Effector memory CD8-positive, alpha-beta T cell (primary cell): ENCODE results near the gene ARPIN.

Source experiments
- ATAC-seq: fragments of 150-1000 bp; cut with Tn5 transposase; replicated peaks from 2 replicates; pipeline ENCODE4 v1.10.0; 2021; ENCODE audit warnings: mild to moderate bottlenecking, moderate library complexity
- DNase-seq, 3 experiments: peaks; one replicate each; pipeline ENCODE4 v3.0.0; 2021
- H3K27ac Mint-ChIP-seq, 2 donors: one replicate each; pipeline ENCODE4 v1.8.0; 2022; ENCODE audit warnings: mild to moderate bottlenecking in 2 of 2, mixed read lengths in 2 of 2, moderate library complexity in 2 of 2
- H3K27me3 Mint-ChIP-seq, 2 donors: one replicate each; pipeline ENCODE4 v1.8.0; 2022; ENCODE audit warnings: mixed read lengths in 2 of 2
- H3K36me3 Mint-ChIP-seq: one replicate; pipeline ENCODE4 v1.8.0; 2022; ENCODE audit warnings: mild to moderate bottlenecking, moderate library complexity, mixed read lengths; ENCODE audit not compliant: insufficient read depth
- H3K4me1 Mint-ChIP-seq, 2 donors: one replicate each; pipeline ENCODE4 v1.8.0; 2022; ENCODE audit warnings: low read depth in 2 of 2, mixed read lengths in 2 of 2
- H3K4me3 Mint-ChIP-seq, 2 donors: one replicate each; pipeline ENCODE4 v1.8.0; 2022; ENCODE audit warnings: mild to moderate bottlenecking in 2 of 2, mixed read lengths in 2 of 2, moderate library complexity in 2 of 2
- H3K9me3 Mint-ChIP-seq, 2 donors: one replicate each; pipeline ENCODE4 v1.8.0; 2022; ENCODE audit warnings: mixed read lengths in 2 of 2

Gene ARPIN

GRCh38 chr15:89936051-89936785 is 23.5 kb upstream of the ARPIN start:
- Mint-ChIP-seq H3K9me3 (no peaks in the 10 kb centered on the region), H3K27ac (peak overlapping the region in 1 of 2 donors; percentile 0), H3K27me3 (peaks cover 8 to 25% of the 10 kb centered on the region in 2 donors), H3K4me1 (peaks cover 10 to 11% of the 10 kb centered on the region in 2 donors), H3K36me3 (peaks cover 10% of the 10 kb centered on the region), H3K4me3 (no peak overlapping the region)
- ATAC-seq (peak; percentile 83), DNase-seq (peak in 1 of 3 experiments; percentile 5)

- Mint-ChIP-seq H3K27me3 (peaks cover under 1 to 5% of the 10 kb centered on the region in 2 donors), H3K27ac (no peak overlapping the region), H3K36me3 (peaks cover 7% of the 10 kb centered on the region), H3K9me3 (no peaks in the 10 kb centered on the region), H3K4me3 (no peak overlapping the region), H3K4me1 (peaks cover 10 to 11% of the 10 kb centered on the region in 2 donors)
- ATAC-seq = no peak
- no peak for DNase-seq
Observed at GRCh38 chr15:89932880-89933279, 20.1 kb upstream of the ARPIN start.

GRCh38 chr15:89928421-89928820 is 15.7 kb upstream of the ARPIN start:
- Mint-ChIP-seq H3K9me3 (no peaks in the 10 kb centered on the region), H3K36me3 (peaks cover 4% of the 10 kb centered on the region), H3K27me3 (no peaks in the 10 kb centered on the region), H3K4me3 (no peak overlapping the region), H3K4me1 (no peaks in the 10 kb centered on the region), H3K27ac (no peak overlapping the region)
- ATAC-seq (no peak), DNase-seq (no peak)

GRCh38 chr15:89926158-89926557 is 13.4 kb upstream of the ARPIN start:
- Mint-ChIP-seq H3K4me1 (no peaks in the 10 kb centered on the region), H3K36me3 (no peaks in the 10 kb centered on the region), H3K4me3 (no peak overlapping the region), H3K27ac (no peak overlapping the region), H3K9me3 (no peaks in the 10 kb centered on the region), H3K27me3 (no peaks in the 10 kb centered on the region)
- ATAC-seq (no peak), DNase-seq (no peak)

GRCh38 chr15:89917442-89918101 is 4.8 kb upstream of the ARPIN start:
- Mint-ChIP-seq H3K36me3 (no peaks in the 10 kb centered on the region), H3K4me3 (no peak overlapping the region), H3K27me3 (peaks cover 29 to 63% of the 10 kb centered on the region in 2 donors), H3K4me1 (no peaks in the 10 kb centered on the region), H3K27ac (no peak overlapping the region), H3K9me3 (no peaks in the 10 kb centered on the region)
- no peak for ATAC-seq
- no peak for DNase-seq

GRCh38 chr15:89916660-89917059 is 3.9 kb upstream of the ARPIN start:
- Mint-ChIP-seq H3K27me3 (peaks cover 36 to 73% of the 10 kb centered on the region in 2 donors), H3K4me1 (peaks cover 0 to 1% of the 10 kb centered on the region in 2 donors), H3K4me3 (no peak overlapping the region), H3K9me3 (no peaks in the 10 kb centered on the region), H3K36me3 (no peaks in the 10 kb centered on the region), H3K27ac (no peak overlapping the region)
- no peak for DNase-seq
- no peak for ATAC-seq

- peaks cover 46 to 79% of the 10 kb centered on the region in 2 donors for H3K27me3 Mint-ChIP-seq
- no peaks in the 10 kb centered on the region for H3K9me3 Mint-ChIP-seq
- H3K4me1 Mint-ChIP-seq = peaks cover 0 to 1% of the 10 kb centered on the region in 2 donors
- DNase-seq (no peak), ATAC-seq (no peak)
- no peak overlapping the region for H3K4me3 Mint-ChIP-seq
- no peaks in the 10 kb centered on the region for H3K36me3 Mint-ChIP-seq
- no peak overlapping the region for H3K27ac Mint-ChIP-seq
Observed at GRCh38 chr15:89912145-89912673, 543 bp downstream of the ARPIN start.

GRCh38 chr15:89910891-89911626 is 1.7 kb downstream of the ARPIN start:
- Mint-ChIP-seq H3K4me1 (peaks cover 0 to 1% of the 10 kb centered on the region in 2 donors), H3K9me3 (no peaks in the 10 kb centered on the region), H3K27me3 (peaks cover 51 to 75% of the 10 kb centered on the region in 2 donors), H3K27ac (no peak overlapping the region), H3K4me3 (no peak overlapping the region), H3K36me3 (no peaks in the 10 kb centered on the region)
- DNase-seq (no peak), ATAC-seq (no peak)

GRCh38 chr15:89909611-89910010 is 3.1 kb downstream of the ARPIN start:
- Mint-ChIP-seq H3K4me1 (peaks cover 0 to 1% of the 10 kb centered on the region in 2 donors), H3K36me3 (no peaks in the 10 kb centered on the region), H3K27ac (no peak overlapping the region), H3K9me3 (no peaks in the 10 kb centered on the region), H3K27me3 (peaks cover 53 to 81% of the 10 kb centered on the region in 2 donors), H3K4me3 (no peak overlapping the region)
- no peak for ATAC-seq
- no peak for DNase-seq

- no peak overlapping the region for H3K27ac Mint-ChIP-seq
- H3K4me3 Mint-ChIP-seq = no peak overlapping the region
- H3K4me1 Mint-ChIP-seq = peaks cover 0 to 1% of the 10 kb centered on the region in 2 donors
- no peak for ATAC-seq
- H3K9me3 Mint-ChIP-seq = no peaks in the 10 kb centered on the region
- H3K27me3 Mint-ChIP-seq = peaks cover 46 to 68% of the 10 kb centered on the region in 2 donors
- no peaks in the 10 kb centered on the region for H3K36me3 Mint-ChIP-seq
- no peak for DNase-seq
Observed at GRCh38 chr15:89908226-89908625, 4.5 kb downstream of the ARPIN start.

- H3K9me3 Mint-ChIP-seq = no peaks in the 10 kb centered on the region
- H3K27ac Mint-ChIP-seq = no peak overlapping the region
- H3K4me1 Mint-ChIP-seq = peaks cover 0 to 1% of the 10 kb centered on the region in 2 donors
- ATAC-seq (no peak), DNase-seq (no peak)
- H3K27me3 Mint-ChIP-seq = peaks cover 43 to 58% of the 10 kb centered on the region in 2 donors
- no peaks in the 10 kb centered on the region for H3K36me3 Mint-ChIP-seq
- no peak overlapping the region for H3K4me3 Mint-ChIP-seq
Observed at GRCh38 chr15:89907289-89907688, 5.5 kb downstream of the ARPIN start.

GRCh38 chr15:89905846-89906378 is 6.8 kb downstream of the ARPIN start:
- H3K4me1 Mint-ChIP-seq = no peaks in the 10 kb centered on the region
- H3K9me3 Mint-ChIP-seq = no peaks in the 10 kb centered on the region
- no peak for ATAC-seq
- H3K27me3 Mint-ChIP-seq = peaks cover 29 to 52% of the 10 kb centered on the region in 2 donors
- no peak overlapping the region for H3K4me3 Mint-ChIP-seq
- H3K27ac Mint-ChIP-seq = no peak overlapping the region
- DNase-seq = no peak
- no peaks in the 10 kb centered on the region for H3K36me3 Mint-ChIP-seq

- no peak for DNase-seq
- Mint-ChIP-seq H3K4me3 (no peak overlapping the region), H3K4me1 (no peaks in the 10 kb centered on the region), H3K9me3 (no peaks in the 10 kb centered on the region), H3K27ac (no peak overlapping the region), H3K36me3 (no peaks in the 10 kb centered on the region), H3K27me3 (peaks cover 24 to 42% of the 10 kb centered on the region in 2 donors)
- ATAC-seq = no peak
Observed at GRCh38 chr15:89904519-89904918, 8.2 kb downstream of the ARPIN start.
